Esophagus muscularis mucosa (tissue), 4 donors: ENCODE results near the gene ENG.

Source experiments
- EP300 ChIP-seq: sonication (generic); formaldehyde crosslinking; IDR thresholded peaks from one replicate; pipeline ENCODE4 v1.6.1; 2017; ENCODE audit warnings: antibody characterized with exemption
- POLR2A ChIP-seq: fragments of 450-650 bp; IDR thresholded peaks from one replicate; pipeline ENCODE4 v1.6.1; 2017; ENCODE audit warnings: antibody characterized with exemption, moderate library complexity, mild to moderate bottlenecking, low read depth
- POLR2AphosphoS5 ChIP-seq, 2 donors: sonication (generic); formaldehyde crosslinking; IDR thresholded peaks; one replicate each; pipeline ENCODE4 v1.6.1; 2017; ENCODE audit warnings: antibody characterized with exemption in 2 of 2
- TF ChIP-seq, protein P1 (sequence below), 3 experiments: fragments of 200-600 bp in 2 of 3; fragments of 450-650 bp in 1 of 3; sonication (generic) in 2 of 3; IDR thresholded peaks; one replicate each; pipeline ENCODE4 v1.5.1; 2017 to 2019; ENCODE audit warnings: antibody characterized with exemption in 3 of 3, mild to moderate bottlenecking in 2 of 3, moderate library complexity in 1 of 3

DNA sequence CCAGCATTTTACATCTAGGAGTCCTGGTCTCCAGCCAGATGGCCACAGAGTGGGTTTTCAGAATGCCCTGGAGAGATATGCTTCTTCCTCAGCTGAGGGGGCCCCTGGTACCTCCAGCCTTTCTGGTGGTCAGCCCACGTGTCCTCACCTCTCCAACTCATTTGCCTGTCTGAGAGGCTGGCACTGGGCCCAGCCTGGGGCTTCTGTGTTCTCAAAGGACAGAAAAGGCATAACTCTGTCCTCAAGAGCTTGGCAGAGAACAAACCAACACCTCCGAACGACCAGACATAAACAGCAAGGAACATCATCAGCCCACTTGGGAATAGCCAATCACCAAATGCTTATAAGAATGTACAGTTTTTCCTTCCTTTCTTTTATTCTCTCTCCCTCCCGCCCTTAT, 17.1 kb downstream of the ENG start:
- no peak for TF ChIP-seq POLR2A
- TF ChIP-seq, protein P1, sequence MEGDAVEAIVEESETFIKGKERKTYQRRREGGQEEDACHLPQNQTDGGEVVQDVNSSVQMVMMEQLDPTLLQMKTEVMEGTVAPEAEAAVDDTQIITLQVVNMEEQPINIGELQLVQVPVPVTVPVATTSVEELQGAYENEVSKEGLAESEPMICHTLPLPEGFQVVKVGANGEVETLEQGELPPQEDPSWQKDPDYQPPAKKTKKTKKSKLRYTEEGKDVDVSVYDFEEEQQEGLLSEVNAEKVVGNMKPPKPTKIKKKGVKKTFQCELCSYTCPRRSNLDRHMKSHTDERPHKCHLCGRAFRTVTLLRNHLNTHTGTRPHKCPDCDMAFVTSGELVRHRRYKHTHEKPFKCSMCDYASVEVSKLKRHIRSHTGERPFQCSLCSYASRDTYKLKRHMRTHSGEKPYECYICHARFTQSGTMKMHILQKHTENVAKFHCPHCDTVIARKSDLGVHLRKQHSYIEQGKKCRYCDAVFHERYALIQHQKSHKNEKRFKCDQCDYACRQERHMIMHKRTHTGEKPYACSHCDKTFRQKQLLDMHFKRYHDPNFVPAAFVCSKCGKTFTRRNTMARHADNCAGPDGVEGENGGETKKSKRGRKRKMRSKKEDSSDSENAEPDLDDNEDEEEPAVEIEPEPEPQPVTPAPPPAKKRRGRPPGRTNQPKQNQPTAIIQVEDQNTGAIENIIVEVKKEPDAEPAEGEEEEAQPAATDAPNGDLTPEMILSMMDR (IDR thresholded peaks at IDR 0.05): no peak
- no peak for TF ChIP-seq POLR2AphosphoS5 (IDR thresholded peaks at IDR 0.05)
- TF ChIP-seq EP300: no peak
